B cell (primary cell): ENCODE measurements around the gene ADAMTS14. TPM values are rescaled to one million over a fixed set of nuclear protein-coding genes. Genes with fewer than 3 reads are reported as not detected.

Experiments
- ATAC-seq: fragments of 200-7000 bp; cut with Tn5 transposase; one replicate; pipeline ENCODE4 v1.10.0; 2021; ENCODE audit warnings: low read depth, mild to moderate bottlenecking, moderate number of reproducible peaks, moderate library complexity
- CTCF ChIA-PET: fragments of 350-600 bp; sonication (Branson Sonifier 250); formaldehyde crosslinking; loops from one replicate; lab custom pipeline; 2021; ENCODE audit warnings: antibody characterized with exemption, inconsistent platforms; lab: Charles Lee
- POLR2A ChIA-PET: fragments of 350-600 bp; sonication (Branson Sonifier 250); formaldehyde crosslinking; loops from one replicate; lab custom pipeline; 2021; ENCODE audit warnings: antibody characterized with exemption; lab: Charles Lee
- DNase-seq: peaks from one replicate; pipeline ENCODE4 v3.0.0; 2013
- H2AFZ ChIP-seq: 2 replicates; pipeline ENCODE4 v1.6.1; 2012; ENCODE audit warnings: mild to moderate bottlenecking, low read depth, low read length; ENCODE audit not compliant: insufficient read depth, poor library complexity, severe bottlenecking
- H3K27ac ChIP-seq, 2 donors: 1 replicate in 1 of 2; 2 replicates in 1 of 2; pipeline ENCODE4 v1.5.1; 2012 to 2013; ENCODE audit warnings: low read length in 2 of 2, mild to moderate bottlenecking in 2 of 2, moderate library complexity in 1 of 2
- H3K27me3 ChIP-seq, 4 experiments: fragments of 200-600 bp in 1 of 4; sonication (generic) in 1 of 4; replicated peaks in 1 of 4; 1 replicate in 2 of 4; 2 replicates in 2 of 4; pipeline versions ENCODE4 v1.6.1 to v1.7.0; 2013 to 2016; ENCODE audit warnings: low read length in 3 of 4, mild to moderate bottlenecking in 2 of 4, mixed read lengths in 1 of 4, moderate library complexity in 1 of 4; ENCODE audit not compliant: insufficient read depth in 4 of 4, control insufficient read depth in 3 of 4; ENCODE audit errors: control extremely low read depth in 1 of 4
- H3K36me3 ChIP-seq, 2 experiments: replicated peaks in 1 of 2; 1 replicate in 1 of 2; 2 replicates in 1 of 2; pipeline versions ENCODE4 v1.6.1 to v1.7.1; 2013; ENCODE audit warnings: low read length in 1 of 2; ENCODE audit not compliant: insufficient read depth in 2 of 2, control insufficient read depth in 1 of 2; ENCODE audit errors: control extremely low read depth in 1 of 2, extremely low read depth in 1 of 2
- H3K4me1 ChIP-seq, 2 donors: fragments of 200-600 bp in 1 of 2; sonication (generic) in 1 of 2; 1 replicate in 1 of 2; 2 replicates in 1 of 2; pipeline versions ENCODE4 v1.5.1 to v1.6.1; 2013 to 2017; ENCODE audit warnings: low read length in 2 of 2; ENCODE audit not compliant: control insufficient read depth in 2 of 2, insufficient read depth in 2 of 2
- H3K4me2 ChIP-seq: replicated peaks from 2 replicates; pipeline ENCODE3; 2012; ENCODE audit warnings: mild to moderate bottlenecking, low read depth, low read length; ENCODE audit not compliant: poor library complexity, severe bottlenecking
- H3K4me3 ChIP-seq, 5 experiments: fragments of 200-600 bp in 1 of 5; sonication (generic) in 1 of 5; 1 replicate in 3 of 5; 2 replicates in 2 of 5; pipeline versions ENCODE4 v1.5.1 to v1.7.0; 2011 to 2016; ENCODE audit warnings: low read length in 4 of 5, mild to moderate bottlenecking in 4 of 5, low read depth in 2 of 5, control low read depth in 1 of 5, moderate library complexity in 1 of 5; ENCODE audit not compliant: insufficient read depth in 1 of 5; ENCODE audit errors: control extremely low read depth in 1 of 5, extremely low read depth in 1 of 5
- H3K79me2 ChIP-seq: fragments of 200-600 bp; sonication (generic); one replicate; pipeline ENCODE4 v1.6.0; 2016; ENCODE audit warnings: low read length; ENCODE audit not compliant: control insufficient read depth, insufficient read depth
- H3K9ac ChIP-seq: fragments of 200-600 bp; sonication (generic); 2 replicates; pipeline ENCODE4 v1.6.1; 2017; ENCODE audit warnings: mild to moderate bottlenecking, low read length, moderate library complexity
- H3K9me3 ChIP-seq, 3 donors: one replicate each; pipeline versions ENCODE4 v1.6.1 to v1.7.1; 2013; ENCODE audit warnings: low read length in 2 of 3; ENCODE audit not compliant: control insufficient read depth in 2 of 3, insufficient read depth in 1 of 3; ENCODE audit errors: control extremely low read depth in 1 of 3
- H4K20me1 ChIP-seq: 2 replicates; pipeline ENCODE4 v1.6.0; 2012; ENCODE audit warnings: mild to moderate bottlenecking, low read length; ENCODE audit not compliant: insufficient read depth, control insufficient read depth, poor library complexity, severe bottlenecking
- H3K27ac Mint-ChIP-seq: one replicate; pipeline ENCODE4 v1.8.0; 2021; ENCODE audit warnings: mixed read lengths
- H3K27me3 Mint-ChIP-seq: one replicate; pipeline ENCODE4 v1.8.0; 2021; ENCODE audit warnings: mixed read lengths
- H3K4me1 Mint-ChIP-seq: one replicate; pipeline ENCODE4 v1.8.0; 2021; ENCODE audit warnings: mixed read lengths
- H3K4me3 Mint-ChIP-seq: one replicate; pipeline ENCODE4 v1.8.0; 2021; ENCODE audit warnings: mixed read lengths
- H3K9me3 Mint-ChIP-seq: one replicate; pipeline ENCODE4 v1.8.0; 2022; ENCODE audit warnings: mixed read lengths; ENCODE audit not compliant: insufficient read depth
- EZH2 ChIP-seq: IDR thresholded peaks from 2 replicates; pipeline ENCODE4 v1.6.1; 2012; ENCODE audit warnings: borderline replicate concordance, low read depth, mild to moderate bottlenecking, moderate library complexity, low read length; ENCODE audit not compliant: insufficient read depth, poor library complexity, severe bottlenecking
- WGBS: methylation state at CpG from one replicate; pipeline ENCODE4 v1.1.5; 2013; ENCODE audit warnings: missing lambda C conversion rate; ENCODE audit not compliant: insufficient coverage; 5-methylcytosine and 5-hydroxymethylcytosine counted together
- intact Hi-C: fragments of 100-400 bp; cut with micrococcal nuclease; formaldehyde crosslinking; loops from one replicate; pipeline ENCODE4 v1.10.0; 2022
- polyA plus RNA-seq: library from polyadenylated mRNA; depleted of rRNA; stranded (reverse); fragments of >200 nt; gene quantifications from 2 replicates; pipeline ENCODE4 v1.2.3, GENCODE V29; 2012
- total RNA-seq, 2 donors: library from RNA; stranded (reverse); fragments of 120-200 nt in 1 of 2; gene quantifications; 1 replicate in 1 of 2; 2 replicates in 1 of 2; pipeline versions ENCODE4 v1.2.3 to v1.2.4, GENCODE V29; 2013 to 2022
- TF ChIP-seq, protein P1 (sequence below): fragments of 200-600 bp; IDR thresholded peaks from one replicate; pipeline ENCODE4 v1.8.0; 2022; ENCODE audit warnings: antibody characterized with exemption, mild to moderate bottlenecking

ADAMTS14 gene
- total and polyA plus RNA-seq, 2 donors (not counting 1 experiment from before 2014, with no cell fraction given), result not detected

DNA sequence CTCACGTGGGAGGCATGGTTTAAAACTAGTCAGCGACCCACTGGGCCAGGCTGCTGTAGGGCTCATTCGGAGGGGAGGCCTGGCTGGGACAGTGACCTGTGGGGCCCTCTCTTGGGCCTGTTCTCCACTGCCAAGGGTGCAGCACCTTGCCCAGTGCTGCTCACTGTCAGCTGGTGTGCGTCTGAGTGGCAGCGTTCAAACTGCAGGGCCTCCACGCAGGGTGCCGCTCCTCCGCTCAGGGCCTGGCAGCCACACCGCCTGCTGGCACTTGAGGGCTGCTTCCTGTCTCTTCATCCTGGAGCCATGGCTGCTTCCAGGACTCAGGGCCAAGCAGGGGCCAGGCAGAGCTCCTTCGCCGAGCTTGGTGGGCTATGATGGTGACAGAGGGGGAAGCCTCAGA, 18.3 kb downstream of the ADAMTS14 start:
- H3K4me1 ChIP-seq, result no peaks in the 10 kb centered on the region
- Mint-ChIP-seq H3K4me1 (no peaks in the 10 kb centered on the region), H3K27me3 (peaks cover 3% of the 10 kb centered on the region), H3K9me3 (no peaks in the 10 kb centered on the region), H3K27ac (no peak overlapping the region), H3K4me3 (no peak overlapping the region)
- no peaks in the 10 kb centered on the region for H3K9me3 ChIP-seq
- H3K9ac ChIP-seq, result no peak overlapping the region
- H2AFZ ChIP-seq, result no peak overlapping the region
- H3K4me3 ChIP-seq, result no peak overlapping the region
- intact Hi-C loops, result no loop called here
- H3K27me3 ChIP-seq, result no peaks in the 10 kb centered on the region
- H3K79me2 ChIP-seq, result no peaks in the 10 kb centered on the region
- POLR2A ChIA-PET, result no interaction called here
- CTCF ChIA-PET, result no interaction called here
- no peak overlapping the region for H3K27ac ChIP-seq
- TF ChIP-seq, protein P1, sequence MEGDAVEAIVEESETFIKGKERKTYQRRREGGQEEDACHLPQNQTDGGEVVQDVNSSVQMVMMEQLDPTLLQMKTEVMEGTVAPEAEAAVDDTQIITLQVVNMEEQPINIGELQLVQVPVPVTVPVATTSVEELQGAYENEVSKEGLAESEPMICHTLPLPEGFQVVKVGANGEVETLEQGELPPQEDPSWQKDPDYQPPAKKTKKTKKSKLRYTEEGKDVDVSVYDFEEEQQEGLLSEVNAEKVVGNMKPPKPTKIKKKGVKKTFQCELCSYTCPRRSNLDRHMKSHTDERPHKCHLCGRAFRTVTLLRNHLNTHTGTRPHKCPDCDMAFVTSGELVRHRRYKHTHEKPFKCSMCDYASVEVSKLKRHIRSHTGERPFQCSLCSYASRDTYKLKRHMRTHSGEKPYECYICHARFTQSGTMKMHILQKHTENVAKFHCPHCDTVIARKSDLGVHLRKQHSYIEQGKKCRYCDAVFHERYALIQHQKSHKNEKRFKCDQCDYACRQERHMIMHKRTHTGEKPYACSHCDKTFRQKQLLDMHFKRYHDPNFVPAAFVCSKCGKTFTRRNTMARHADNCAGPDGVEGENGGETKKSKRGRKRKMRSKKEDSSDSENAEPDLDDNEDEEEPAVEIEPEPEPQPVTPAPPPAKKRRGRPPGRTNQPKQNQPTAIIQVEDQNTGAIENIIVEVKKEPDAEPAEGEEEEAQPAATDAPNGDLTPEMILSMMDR, result no peak
- TF ChIP-seq EZH2, result no peak
- DNase-seq (no peak), ATAC-seq (no peak)
- H4K20me1 ChIP-seq, result no peaks in the 10 kb centered on the region
- no peaks in the 10 kb centered on the region for H3K36me3 ChIP-seq
- no peak overlapping the region for H3K4me2 ChIP-seq
- 77% methylated on average over 11 of the region's 11 CpGs for WGBS

DNA sequence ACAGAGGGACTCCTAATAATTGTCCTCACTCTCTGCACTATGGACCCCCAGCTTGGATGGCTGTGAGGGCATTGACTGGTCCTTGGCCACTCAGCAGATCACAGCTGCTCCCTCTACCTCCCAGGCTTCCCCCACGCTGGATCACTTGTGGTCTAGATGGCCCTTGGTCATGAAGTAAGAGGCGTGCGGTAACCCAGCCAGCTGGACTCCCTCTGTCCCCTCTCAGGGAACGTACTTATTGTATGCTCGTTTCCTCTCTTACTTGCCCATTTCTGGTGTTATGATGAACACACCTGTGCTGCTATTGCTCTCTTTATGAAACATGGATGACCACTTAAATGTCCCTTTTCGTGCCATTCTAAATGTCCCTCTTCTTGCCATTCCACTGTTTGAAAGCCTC, 19.3 kb downstream of the ADAMTS14 start:
- intact Hi-C loops, result no loop called here
- Histone ChIP-seq H3K27me3 (no peaks in the 10 kb centered on the region), H3K4me2 (no peak overlapping the region), H3K9ac (no peak overlapping the region), H3K36me3 (no peaks in the 10 kb centered on the region), H3K27ac (no peak overlapping the region), H3K4me3 (no peak overlapping the region), H3K4me1 (no peaks in the 10 kb centered on the region), H3K79me2 (no peaks in the 10 kb centered on the region), H3K9me3 (no peaks in the 10 kb centered on the region), H4K20me1 (no peaks in the 10 kb centered on the region), H2AFZ (no peak overlapping the region)
- Mint-ChIP-seq H3K27ac (no peak overlapping the region), H3K27me3 (peaks cover 3% of the 10 kb centered on the region), H3K4me1 (no peaks in the 10 kb centered on the region), H3K4me3 (no peak overlapping the region), H3K9me3 (no peaks in the 10 kb centered on the region)
- no peak for ATAC-seq
- DNase-seq, result no peak
- WGBS, result 90% methylated on average over 5 of the region's 6 CpGs
- POLR2A ChIA-PET, result no interaction called here
- TF ChIP-seq, protein P1, result no peak
- no peak for TF ChIP-seq EZH2
- CTCF ChIA-PET, result interaction anchor here (0.6 to 0.7 kb wide), 2 partner anchors 38 to 100 kb away, joined by 3 read pairs; no protein-coding TSS in a partner anchor
